Activated CD8-positive, alpha-beta T cell treated with anti-CD3 and anti-CD28 coated beads for 36 hours (primary cell): Measurements from ENCODE around the gene CERS6. TPM values are rescaled to one million over a fixed set of nuclear protein-coding genes. Genes with fewer than 3 reads are reported as not detected.

Experiments used
- ATAC-seq: fragments of 200-7000 bp; cut with Tn5 transposase; one replicate; pipeline ENCODE4 v1.10.0; 2021; ENCODE audit warnings: mild to moderate bottlenecking, moderate library complexity
- CTCF ChIA-PET: fragments of 350-600 bp; sonication (Branson Sonifier 250); formaldehyde crosslinking; loops from one replicate; lab custom pipeline; 2021; ENCODE audit warnings: antibody characterized with exemption; lab: Charles Lee
- POLR2A ChIA-PET: fragments of 350-600 bp; sonication (Branson Sonifier 250); formaldehyde crosslinking; loops from one replicate; lab custom pipeline; 2021; ENCODE audit warnings: antibody characterized with exemption; lab: Charles Lee
- DNase-seq: peaks from one replicate; pipeline ENCODE4 v3.0.0-alpha.2; 2020
- H3K27ac Mint-ChIP-seq: one replicate; pipeline ENCODE4 v1.8.0; 2021; ENCODE audit warnings: mild to moderate bottlenecking, mixed read lengths
- H3K27me3 Mint-ChIP-seq: one replicate; pipeline ENCODE4 v1.8.0; 2021; ENCODE audit warnings: mixed read lengths
- H3K36me3 Mint-ChIP-seq: one replicate; pipeline ENCODE4 v1.8.0; 2021; ENCODE audit warnings: low read depth, mixed read lengths
- H3K4me1 Mint-ChIP-seq: one replicate; pipeline ENCODE4 v1.8.0; 2021; ENCODE audit warnings: low read depth, mixed read lengths
- H3K4me3 Mint-ChIP-seq: one replicate; pipeline ENCODE4 v1.8.0; 2021; ENCODE audit warnings: mild to moderate bottlenecking, moderate library complexity, mixed read lengths
- H3K9me3 Mint-ChIP-seq: one replicate; pipeline ENCODE4 v1.8.0; 2021; ENCODE audit warnings: mixed read lengths
- CTCF ChIP-seq: fragments of 200-600 bp; IDR thresholded peaks from one replicate; pipeline ENCODE4 v1.8.0; 2022; ENCODE audit warnings: antibody characterized with exemption, mild to moderate bottlenecking
- intact Hi-C: fragments of 100-400 bp; cut with micrococcal nuclease; formaldehyde crosslinking; loops from one replicate; pipeline ENCODE4 v1.10.0; 2022
- total RNA-seq, 2 experiments: library from RNA; stranded (reverse); gene quantifications; one replicate each; pipeline ENCODE4 v1.2.3, GENCODE V29; 2021

Gene CERS6
- total RNA-seq, 2 experiments from 2014 or later: 15.4 to 16.1 TPM

GRCh38 chr2:168781191-168781817 is 325.2 kb downstream of the CERS6 start:
- Mint-ChIP-seq H3K4me3 (no peak overlapping the region), H3K4me1 (no peaks in the 10 kb centered on the region), H3K27me3 (no peaks in the 10 kb centered on the region), H3K27ac (no peak overlapping the region), H3K36me3 (no peaks in the 10 kb centered on the region), H3K9me3 (no peaks in the 10 kb centered on the region)
- CTCF ChIA-PET: interaction anchor here (2.2 kb wide), 1 partner anchor 9 kb away, joined by 8 read pairs; no protein-coding TSS in a partner anchor
- POLR2A ChIA-PET: no interaction called here
- DNase-seq (no peak), ATAC-seq (no peak)
- no peak for TF ChIP-seq CTCF
- intact Hi-C loops: no loop called here

GRCh38 chr2:168782271-168782670 is 326.2 kb downstream of the CERS6 start:
- DNase-seq (no peak), ATAC-seq (no peak)
- TF ChIP-seq CTCF: no peak
- intact Hi-C loops: no loop called here
- Mint-ChIP-seq H3K9me3 (no peaks in the 10 kb centered on the region), H3K27me3 (no peaks in the 10 kb centered on the region), H3K27ac (no peak overlapping the region), H3K4me1 (no peaks in the 10 kb centered on the region), H3K36me3 (no peaks in the 10 kb centered on the region), H3K4me3 (no peak overlapping the region)
- ChIA-PET CTCF (interaction anchor here (2.2 kb wide), 1 partner anchor 10 kb away, joined by 8 read pairs; no protein-coding TSS in a partner anchor), POLR2A (no interaction called here)

GRCh38 chr2:168784993-168785392 is 328.9 kb downstream of the CERS6 start:
- Mint-ChIP-seq H3K4me3 (no peak overlapping the region), H3K27me3 (no peaks in the 10 kb centered on the region), H3K27ac (no peak overlapping the region), H3K9me3 (no peaks in the 10 kb centered on the region), H3K4me1 (no peaks in the 10 kb centered on the region), H3K36me3 (no peaks in the 10 kb centered on the region)
- ATAC-seq: no peak
- ChIA-PET CTCF (no interaction called here), POLR2A (no interaction called here)
- intact Hi-C loops: no loop called here
- no peak for TF ChIP-seq CTCF
- no peak for DNase-seq

- Mint-ChIP-seq H3K4me3 (no peak overlapping the region), H3K36me3 (no peaks in the 10 kb centered on the region)
Observed at GRCh38 chr2:168787098-168787781, 331.2 kb downstream of the CERS6 start.

More at GRCh38 chr2:168787098-168787781, 331.2 kb downstream of the CERS6 start:
- Mint-ChIP-seq H3K27me3 (no peaks in the 10 kb centered on the region), H3K9me3 (no peaks in the 10 kb centered on the region), H3K27ac (no peak overlapping the region), H3K4me1 (no peaks in the 10 kb centered on the region)
- DNase-seq (no peak), ATAC-seq (no peak)
- ChIA-PET POLR2A (no interaction called here), CTCF (interaction anchor here (1.4 kb wide), 1 partner anchor 134 kb away, joined by 3 read pairs; no protein-coding TSS in a partner anchor)
- intact Hi-C loops: no loop called here
- no peak for TF ChIP-seq CTCF
